ENCODE data around the gene MIA.
"Not testable (repeated sequence)": the region's sequence is repeated elsewhere in the genome, so short reads cannot be mapped to it uniquely, and the experiment has no call there.

DNA sequence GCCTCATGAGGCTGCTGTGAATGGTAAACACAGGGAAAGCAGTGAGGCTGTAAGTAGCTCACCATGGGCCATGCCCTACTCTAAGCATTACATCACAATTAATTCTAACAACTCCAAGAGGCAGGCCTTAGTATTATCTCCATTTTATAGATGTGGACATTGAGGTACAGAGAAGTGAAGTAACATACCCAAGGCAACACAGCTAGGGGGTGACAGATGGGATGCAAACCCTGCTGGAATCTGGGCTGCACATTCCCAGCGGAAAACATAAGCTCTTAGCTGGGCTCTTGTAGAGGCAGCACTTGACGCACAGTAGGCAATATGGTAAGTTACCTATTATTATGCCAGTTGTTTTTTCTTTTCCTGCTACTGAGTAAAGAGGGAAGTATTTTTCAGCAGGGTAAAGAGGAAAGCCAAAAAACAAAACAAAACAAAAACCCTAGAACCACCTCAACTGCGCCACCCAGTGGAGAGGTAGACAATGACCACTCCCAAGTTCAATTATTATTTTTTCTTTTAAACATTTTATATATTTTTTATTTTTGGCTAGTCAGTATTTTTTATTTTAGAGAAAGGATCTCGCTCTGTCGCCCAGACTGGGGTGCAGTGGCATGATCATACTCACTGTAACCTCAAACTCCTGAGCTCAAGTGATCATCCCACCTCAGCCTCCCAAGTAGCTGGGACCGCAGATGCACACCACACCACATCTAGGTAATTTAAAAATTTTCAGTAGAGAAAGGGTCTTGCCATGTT, 44.3 kb downstream of the MIA start:
- TF ChIP-seq, protein P1, sequence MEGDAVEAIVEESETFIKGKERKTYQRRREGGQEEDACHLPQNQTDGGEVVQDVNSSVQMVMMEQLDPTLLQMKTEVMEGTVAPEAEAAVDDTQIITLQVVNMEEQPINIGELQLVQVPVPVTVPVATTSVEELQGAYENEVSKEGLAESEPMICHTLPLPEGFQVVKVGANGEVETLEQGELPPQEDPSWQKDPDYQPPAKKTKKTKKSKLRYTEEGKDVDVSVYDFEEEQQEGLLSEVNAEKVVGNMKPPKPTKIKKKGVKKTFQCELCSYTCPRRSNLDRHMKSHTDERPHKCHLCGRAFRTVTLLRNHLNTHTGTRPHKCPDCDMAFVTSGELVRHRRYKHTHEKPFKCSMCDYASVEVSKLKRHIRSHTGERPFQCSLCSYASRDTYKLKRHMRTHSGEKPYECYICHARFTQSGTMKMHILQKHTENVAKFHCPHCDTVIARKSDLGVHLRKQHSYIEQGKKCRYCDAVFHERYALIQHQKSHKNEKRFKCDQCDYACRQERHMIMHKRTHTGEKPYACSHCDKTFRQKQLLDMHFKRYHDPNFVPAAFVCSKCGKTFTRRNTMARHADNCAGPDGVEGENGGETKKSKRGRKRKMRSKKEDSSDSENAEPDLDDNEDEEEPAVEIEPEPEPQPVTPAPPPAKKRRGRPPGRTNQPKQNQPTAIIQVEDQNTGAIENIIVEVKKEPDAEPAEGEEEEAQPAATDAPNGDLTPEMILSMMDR (IDR thresholded peaks at IDR 0.05; ENCODE audit: low read depth, low read length, missing input control): peak; percentile 73
- not testable (repeated sequence) for TF ChIP-seq JUND (IDR thresholded peaks at IDR 0.05); TAF1 (conservative IDR thresholded peaks at IDR 0.05); YY1 (IDR thresholded peaks at IDR 0.05)
- TF ChIP-seq, protein P2, sequence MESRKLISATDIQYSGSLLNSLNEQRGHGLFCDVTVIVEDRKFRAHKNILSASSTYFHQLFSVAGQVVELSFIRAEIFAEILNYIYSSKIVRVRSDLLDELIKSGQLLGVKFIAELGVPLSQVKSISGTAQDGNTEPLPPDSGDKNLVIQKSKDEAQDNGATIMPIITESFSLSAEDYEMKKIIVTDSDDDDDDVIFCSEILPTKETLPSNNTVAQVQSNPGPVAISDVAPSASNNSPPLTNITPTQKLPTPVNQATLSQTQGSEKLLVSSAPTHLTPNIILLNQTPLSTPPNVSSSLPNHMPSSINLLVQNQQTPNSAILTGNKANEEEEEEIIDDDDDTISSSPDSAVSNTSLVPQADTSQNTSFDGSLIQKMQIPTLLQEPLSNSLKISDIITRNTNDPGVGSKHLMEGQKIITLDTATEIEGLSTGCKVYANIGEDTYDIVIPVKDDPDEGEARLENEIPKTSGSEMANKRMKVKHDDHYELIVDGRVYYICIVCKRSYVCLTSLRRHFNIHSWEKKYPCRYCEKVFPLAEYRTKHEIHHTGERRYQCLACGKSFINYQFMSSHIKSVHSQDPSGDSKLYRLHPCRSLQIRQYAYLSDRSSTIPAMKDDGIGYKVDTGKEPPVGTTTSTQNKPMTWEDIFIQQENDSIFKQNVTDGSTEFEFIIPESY (IDR thresholded peaks at IDR 0.05): not testable (repeated sequence)
